ENCODE results near the gene ELMO1.

Gene ELMO1

DNA sequence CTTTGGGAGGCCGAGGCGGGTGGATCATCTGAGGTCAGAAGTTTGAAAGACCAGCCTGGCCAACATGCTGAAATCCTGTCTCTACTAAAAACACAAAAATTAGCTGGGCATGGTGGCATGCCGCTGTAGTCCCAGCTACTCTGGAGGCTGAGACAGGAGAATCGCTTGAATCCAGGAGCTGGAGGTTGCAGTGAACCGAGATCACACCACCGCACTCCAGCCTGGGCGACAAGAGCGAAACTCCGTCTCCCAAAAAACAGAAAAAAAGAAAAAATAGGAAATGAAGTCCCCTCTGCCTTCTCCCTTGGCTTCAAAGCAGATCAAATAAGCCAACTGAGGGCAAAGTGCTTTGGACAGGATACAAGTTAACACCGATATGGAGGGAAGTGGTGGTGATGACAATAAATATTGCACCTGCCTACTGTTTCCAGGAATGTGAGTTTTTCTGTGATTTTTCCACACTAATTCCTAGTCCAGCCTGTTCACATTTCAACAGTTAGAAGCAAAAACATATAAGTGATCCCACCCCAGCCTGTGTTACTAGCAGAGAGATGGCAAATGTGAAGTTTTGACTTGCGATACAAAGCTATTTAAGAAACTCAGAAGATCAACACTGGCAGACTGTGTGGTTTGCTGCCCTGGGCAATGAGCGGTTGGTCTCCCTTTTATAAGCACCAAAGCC is 433.2 kb downstream of the ELMO1 start:
- Histone ChIP-seq H3K27me3 (ENCODE audit: control insufficient read depth, low read length) (no peaks in the 10 kb centered on the region), H4K20me1 (ENCODE audit: control insufficient read depth, insufficient read depth, low read depth, low read length) (no peaks in the 10 kb centered on the region), H3K27ac (ENCODE audit: low read depth, low read length) (no peak overlapping the region), H3K9me2 (replicated peaks; ENCODE audit: control insufficient read depth, low read length) (no peaks in the 10 kb centered on the region), H3K4me1 (ENCODE audit: control insufficient read depth, low read length) (peaks cover 5% of the 10 kb centered on the region; the same call in 1 of the 2 replicates), H3K36me3 (ENCODE audit: control insufficient read depth, low read length) (peaks cover 8% of the 10 kb centered on the region; the same call in 1 of the 2 replicates), H3K4me3 (ENCODE audit: low read length) (no peak overlapping the region), H3K79me2 (ENCODE audit: control insufficient read depth, low read length) (no peaks in the 10 kb centered on the region), H3K4me2 (ENCODE audit: low read length) (no peak overlapping the region), H3K9me3 (ENCODE audit: control insufficient read depth, insufficient read depth, low read length) (no peaks in the 10 kb centered on the region), H3F3A (ENCODE audit: control insufficient read depth, insufficient read depth) (no peaks in the 10 kb centered on the region)
- TF ChIP-seq CTCF (IDR thresholded peaks at IDR 0.05; ENCODE audit: low read depth, low read length, poor library complexity, severe bottlenecking), result no peak
- no peak for TF ChIP-seq EZH2phosphoT487 (IDR thresholded peaks at IDR 0.05; ENCODE audit: borderline replicate concordance, low read length)

DNA sequence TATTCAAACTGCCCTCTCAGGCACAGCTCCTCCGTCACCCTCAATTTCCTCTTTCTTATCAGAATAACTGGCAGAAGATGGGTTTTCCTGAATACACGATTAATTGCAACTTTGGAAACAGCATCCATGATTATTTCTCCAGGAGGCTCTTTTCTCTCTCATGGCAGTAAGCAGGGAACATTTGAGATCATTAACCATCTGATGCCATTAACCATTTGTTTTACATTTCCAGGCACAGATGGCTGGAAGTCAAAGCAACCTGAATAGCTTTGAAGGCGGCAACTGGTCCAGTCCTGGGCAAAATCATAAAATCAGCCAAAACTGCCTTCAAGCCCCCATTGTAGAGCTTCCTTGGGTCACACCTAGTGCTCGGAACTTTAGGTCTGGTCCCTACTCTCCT is 434.9 kb downstream of the ELMO1 start:
- H3K9me3 ChIP-seq (ENCODE audit: control insufficient read depth, insufficient read depth, low read length), result no peaks in the 10 kb centered on the region
- no peaks in the 10 kb centered on the region for H4K20me1 ChIP-seq (ENCODE audit: control insufficient read depth, insufficient read depth, low read depth, low read length)
- no peaks in the 10 kb centered on the region for H3K27me3 ChIP-seq (ENCODE audit: control insufficient read depth, low read length)
- H3K9me2 ChIP-seq (replicated peaks; ENCODE audit: control insufficient read depth, low read length), result no peaks in the 10 kb centered on the region
- H3K36me3 ChIP-seq (ENCODE audit: control insufficient read depth, low read length), result peaks cover 8% of the 10 kb centered on the region; the same call in 1 of the 2 replicates
- no peak overlapping the region for H3K4me2 ChIP-seq (ENCODE audit: low read length)
- no peaks in the 10 kb centered on the region for H3F3A ChIP-seq (ENCODE audit: control insufficient read depth, insufficient read depth)
- H3K79me2 ChIP-seq (ENCODE audit: control insufficient read depth, low read length), result no peaks in the 10 kb centered on the region
- H3K4me1 ChIP-seq (ENCODE audit: control insufficient read depth, low read length), result no peaks in the 10 kb centered on the region
- no peak overlapping the region for H3K27ac ChIP-seq (ENCODE audit: low read depth, low read length)
- H3K4me3 ChIP-seq (ENCODE audit: low read length), result no peak overlapping the region
- TF ChIP-seq EZH2phosphoT487 (IDR thresholded peaks at IDR 0.05; ENCODE audit: borderline replicate concordance, low read length) (no peak), CTCF (IDR thresholded peaks at IDR 0.05; ENCODE audit: low read depth, low read length, poor library complexity, severe bottlenecking) (no peak)

DNA sequence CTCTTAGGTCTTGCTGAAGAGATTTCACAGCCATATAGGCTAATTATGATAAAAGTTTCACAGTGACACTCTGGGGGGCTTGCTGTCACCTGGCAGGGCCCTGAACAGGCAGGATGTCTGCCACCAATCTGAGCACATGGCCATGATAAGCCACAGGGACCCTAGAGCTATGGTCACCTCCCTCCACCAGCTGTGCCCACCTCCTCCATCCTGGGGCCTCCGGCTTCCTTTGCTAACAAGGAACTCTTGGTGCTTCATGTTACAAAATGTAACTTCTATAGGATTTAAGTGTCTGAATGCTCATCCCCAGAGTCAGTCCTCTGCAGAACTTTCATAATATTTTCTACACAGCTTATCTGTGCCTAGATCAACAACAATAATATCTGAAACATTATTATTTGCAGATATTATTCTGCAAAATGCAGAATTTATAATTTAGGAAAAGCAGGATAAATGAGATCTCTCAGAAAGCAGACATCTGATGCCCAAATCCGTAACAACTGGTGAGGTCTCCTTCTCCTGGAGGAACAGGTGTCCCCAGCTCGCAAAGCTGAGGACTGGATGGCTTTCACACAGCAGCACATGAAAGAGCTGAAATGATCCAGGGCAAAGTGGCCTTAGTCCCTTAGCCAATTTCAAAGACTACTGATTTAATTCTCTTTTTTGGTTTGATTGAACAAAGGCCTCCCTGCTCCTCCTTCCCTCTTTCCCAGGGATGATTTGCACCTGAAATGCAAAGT is 437.3 kb downstream of the ELMO1 start:
- Histone ChIP-seq H3K27me3 (ENCODE audit: control insufficient read depth, low read length) (no peaks in the 10 kb centered on the region), H3K4me3 (ENCODE audit: low read length) (no peak overlapping the region), H3K9me3 (ENCODE audit: control insufficient read depth, insufficient read depth, low read length) (no peaks in the 10 kb centered on the region), H3K79me2 (ENCODE audit: control insufficient read depth, low read length) (no peaks in the 10 kb centered on the region), H3K4me1 (ENCODE audit: control insufficient read depth, low read length) (no peaks in the 10 kb centered on the region), H3K36me3 (ENCODE audit: control insufficient read depth, low read length) (peaks cover 8% of the 10 kb centered on the region; the same call in 1 of the 2 replicates), H3K4me2 (ENCODE audit: low read length) (no peak overlapping the region), H4K20me1 (ENCODE audit: control insufficient read depth, insufficient read depth, low read depth, low read length) (no peaks in the 10 kb centered on the region), H3K9me2 (replicated peaks; ENCODE audit: control insufficient read depth, low read length) (no peaks in the 10 kb centered on the region), H3F3A (ENCODE audit: control insufficient read depth, insufficient read depth) (no peaks in the 10 kb centered on the region), H3K27ac (ENCODE audit: low read depth, low read length) (no peak overlapping the region)
- TF ChIP-seq CTCF (IDR thresholded peaks at IDR 0.05; ENCODE audit: low read depth, low read length, poor library complexity, severe bottlenecking) (no peak), EZH2phosphoT487 (IDR thresholded peaks at IDR 0.05; ENCODE audit: borderline replicate concordance, low read length) (no peak)
